OCI-LY3 (cell line): ENCODE data around the gene ZNF655.

Experiments
- CTCF ChIP-seq: fragments of 200-600, 300-600 bp; sonication (generic); IDR thresholded peaks from 2 replicates; pipeline ENCODE4 v1.5.1; 2014; ENCODE audit warnings: antibody characterized with exemption, low read length, low read depth
- EZH2phosphoT487 ChIP-seq: fragments of 200-600 bp; shearing (Covaris generic); IDR thresholded peaks from 2 replicates; pipeline ENCODE4 v1.6.1; 2018; ENCODE audit warnings: antibody characterized with exemption, mixed run types, low read depth

DNA sequence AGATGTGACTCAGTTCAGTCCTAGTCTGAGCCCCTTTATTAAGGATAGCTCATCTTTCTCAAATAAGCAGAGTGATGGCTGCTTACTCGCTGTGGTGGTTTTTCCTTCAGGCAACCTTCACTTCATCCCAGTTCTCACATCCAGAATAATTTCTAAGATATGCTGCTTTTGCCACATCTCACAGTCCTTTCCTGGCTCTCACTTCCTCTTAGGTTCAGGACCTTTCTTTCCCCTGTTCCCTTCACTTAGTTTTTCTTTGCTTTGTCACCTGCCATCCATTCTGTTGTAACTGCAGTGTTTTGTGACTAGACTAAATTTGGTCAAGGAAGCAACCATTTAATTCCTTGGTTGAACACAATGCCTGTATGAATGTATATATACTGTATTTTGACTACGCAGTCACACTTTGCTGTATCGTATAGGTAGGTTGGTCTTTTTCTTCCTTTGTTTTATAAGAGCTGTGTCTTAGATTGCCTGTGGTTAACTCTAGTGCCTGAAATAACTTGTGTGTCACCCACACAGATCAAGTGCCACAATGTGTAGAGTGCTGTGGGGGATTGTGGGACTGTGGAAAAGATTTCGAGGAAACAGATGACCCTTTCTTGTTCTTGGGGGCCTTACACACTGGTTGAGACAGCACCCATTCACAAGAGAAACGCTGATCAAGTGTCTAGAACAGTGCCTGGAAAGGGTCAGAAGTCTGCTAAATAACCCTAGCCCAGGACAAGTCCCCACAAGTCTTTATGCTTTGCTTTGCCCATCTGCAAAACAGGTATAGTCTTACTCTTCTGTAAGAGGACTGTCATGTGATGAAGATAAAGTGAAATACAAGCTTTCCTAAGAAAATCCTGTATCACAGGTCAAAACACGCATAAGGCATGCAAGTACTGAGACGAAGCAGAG lies 2.6 kb downstream of the ZNF655 start:
- no peak for TF ChIP-seq CTCF
- no peak for TF ChIP-seq EZH2phosphoT487
